ENCODE measurements around the gene GRID2. TPM values are rescaled to one million over a fixed set of nuclear protein-coding genes. Genes with fewer than 3 reads are reported as not detected.

Gene GRID2
- total RNA-seq, 1 donor from 2014 or later = 1.3 TPM

DNA sequence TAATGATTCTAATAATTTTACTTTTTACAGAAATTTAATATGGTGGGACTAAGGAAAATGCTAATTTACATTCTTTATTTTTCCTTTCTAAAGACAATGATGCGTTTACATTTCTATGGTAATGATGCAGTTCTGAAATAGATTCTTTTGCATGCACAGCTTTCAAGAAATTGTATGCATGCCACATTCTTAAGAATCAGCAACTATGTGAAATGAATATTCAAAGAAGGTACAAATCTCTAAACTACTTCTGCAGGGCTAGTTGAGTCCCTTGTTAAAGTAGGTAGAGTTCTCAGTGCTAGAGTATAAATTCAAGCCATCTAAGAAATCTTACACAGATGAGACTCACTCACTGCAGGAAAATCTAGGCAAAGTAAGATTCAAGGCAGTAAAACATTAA lies 24.5 kb upstream of the GRID2 start:
- TF ChIP-seq, protein P1, sequence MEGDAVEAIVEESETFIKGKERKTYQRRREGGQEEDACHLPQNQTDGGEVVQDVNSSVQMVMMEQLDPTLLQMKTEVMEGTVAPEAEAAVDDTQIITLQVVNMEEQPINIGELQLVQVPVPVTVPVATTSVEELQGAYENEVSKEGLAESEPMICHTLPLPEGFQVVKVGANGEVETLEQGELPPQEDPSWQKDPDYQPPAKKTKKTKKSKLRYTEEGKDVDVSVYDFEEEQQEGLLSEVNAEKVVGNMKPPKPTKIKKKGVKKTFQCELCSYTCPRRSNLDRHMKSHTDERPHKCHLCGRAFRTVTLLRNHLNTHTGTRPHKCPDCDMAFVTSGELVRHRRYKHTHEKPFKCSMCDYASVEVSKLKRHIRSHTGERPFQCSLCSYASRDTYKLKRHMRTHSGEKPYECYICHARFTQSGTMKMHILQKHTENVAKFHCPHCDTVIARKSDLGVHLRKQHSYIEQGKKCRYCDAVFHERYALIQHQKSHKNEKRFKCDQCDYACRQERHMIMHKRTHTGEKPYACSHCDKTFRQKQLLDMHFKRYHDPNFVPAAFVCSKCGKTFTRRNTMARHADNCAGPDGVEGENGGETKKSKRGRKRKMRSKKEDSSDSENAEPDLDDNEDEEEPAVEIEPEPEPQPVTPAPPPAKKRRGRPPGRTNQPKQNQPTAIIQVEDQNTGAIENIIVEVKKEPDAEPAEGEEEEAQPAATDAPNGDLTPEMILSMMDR (conservative IDR thresholded peaks at IDR 0.05) = no peak
- peaks cover 20% of the 10 kb centered on the region for H3K27me3 Mint-ChIP-seq (ENCODE audit: low read depth)
- no peak overlapping the region for H3K4me3 Mint-ChIP-seq
- peaks cover 3% of the 10 kb centered on the region for H3K9me3 Mint-ChIP-seq
- no peak overlapping the region for H3K27ac Mint-ChIP-seq (ENCODE audit: unreplicated experiment)
- H3K4me1 Mint-ChIP-seq = no peaks in the 10 kb centered on the region
- DNase-seq (ENCODE audit: low read depth, low spot score) = no peak
- no peaks in the 10 kb centered on the region for H3K36me3 Mint-ChIP-seq (ENCODE audit: low read depth)

DNA sequence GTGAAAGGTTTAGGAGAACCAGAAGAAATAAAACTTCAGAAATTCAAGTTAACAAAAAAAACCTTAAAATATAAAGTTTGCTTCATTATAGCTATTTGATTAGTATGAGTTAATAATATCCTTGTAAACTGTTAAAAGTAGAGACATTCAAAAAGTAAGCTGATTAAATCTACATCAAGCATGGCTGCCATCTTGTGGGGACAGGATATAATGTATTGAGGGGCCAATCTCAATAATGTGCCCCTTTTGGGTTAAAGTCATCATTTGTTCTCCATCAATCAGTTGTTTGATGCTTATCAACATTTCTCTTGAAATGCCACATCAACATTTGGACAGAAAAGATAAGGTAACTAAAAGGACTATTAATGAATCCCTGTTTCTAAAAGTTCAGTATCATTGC lies 4.6 kb upstream of the GRID2 start:
- H3K36me3 Mint-ChIP-seq (ENCODE audit: low read depth) = no peaks in the 10 kb centered on the region
- peaks cover 32% of the 10 kb centered on the region for H3K4me1 Mint-ChIP-seq
- no peak overlapping the region for H3K27ac Mint-ChIP-seq (ENCODE audit: unreplicated experiment)
- DNase-seq (ENCODE audit: low read depth, low spot score) = no peak
- peaks cover 26% of the 10 kb centered on the region for H3K27me3 Mint-ChIP-seq (ENCODE audit: low read depth)
- TF ChIP-seq, protein P1 (conservative IDR thresholded peaks at IDR 0.05) = peak; percentile 38
- H3K4me3 Mint-ChIP-seq = peak overlapping the region; percentile 7
- H3K9me3 Mint-ChIP-seq = no peaks in the 10 kb centered on the region

DNA sequence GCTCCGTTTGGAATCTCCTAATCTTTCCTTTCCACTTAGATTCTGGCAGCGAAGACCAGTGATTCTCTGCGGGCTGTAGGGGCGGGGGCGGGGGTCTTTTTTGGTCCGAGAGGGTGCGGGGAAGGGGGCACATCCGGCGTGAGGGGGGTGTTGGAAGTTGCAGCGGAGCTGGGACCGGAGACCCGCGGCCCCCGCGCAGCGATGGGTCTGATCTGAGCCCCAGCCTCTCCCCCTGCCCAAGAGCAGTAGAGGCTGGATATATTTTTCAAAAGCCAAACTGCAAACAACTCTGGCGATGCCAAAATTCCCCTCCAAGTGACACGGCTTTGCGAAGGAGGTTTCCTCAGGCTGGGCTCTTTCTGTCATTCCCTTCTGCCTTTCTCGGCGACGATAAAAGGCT lies 355 bp downstream of the GRID2 start:
- Mint-ChIP-seq H3K36me3 (ENCODE audit: low read depth) (no peaks in the 10 kb centered on the region), H3K27me3 (ENCODE audit: low read depth) (peaks cover 55% of the 10 kb centered on the region), H3K4me1 (peaks cover 49% of the 10 kb centered on the region), H3K9me3 (no peaks in the 10 kb centered on the region), H3K27ac (ENCODE audit: unreplicated experiment) (no peak overlapping the region), H3K4me3 (peak overlapping the region; percentile 89)
- DNase-seq (ENCODE audit: low read depth, low spot score) = no peak
- TF ChIP-seq, protein P1 (conservative IDR thresholded peaks at IDR 0.05) = no peak

DNA sequence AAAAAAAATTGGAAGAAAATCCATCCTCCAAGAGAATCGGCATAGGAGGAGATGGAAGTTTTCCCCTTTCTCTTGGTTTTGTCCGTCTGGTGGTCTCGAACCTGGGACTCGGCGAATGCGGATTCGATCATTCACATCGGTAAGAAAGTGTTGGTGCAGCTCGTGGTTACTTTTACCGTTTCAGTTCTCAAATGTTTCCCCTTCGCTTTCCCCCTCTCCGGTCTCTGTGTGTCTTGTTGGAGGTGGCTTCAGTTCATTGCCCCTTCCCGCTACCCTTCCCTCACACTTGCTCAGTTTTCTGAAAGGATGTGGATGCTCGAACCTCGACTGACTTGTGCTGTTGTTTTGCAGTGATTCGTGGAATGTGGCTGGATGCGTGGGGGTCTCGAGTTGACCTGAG lies 840 bp downstream of the GRID2 start:
- Mint-ChIP-seq H3K4me3 (peak overlapping the region; percentile 89), H3K36me3 (ENCODE audit: low read depth) (no peaks in the 10 kb centered on the region), H3K4me1 (peaks cover 45% of the 10 kb centered on the region), H3K27me3 (ENCODE audit: low read depth) (peaks cover 55% of the 10 kb centered on the region), H3K9me3 (no peaks in the 10 kb centered on the region), H3K27ac (ENCODE audit: unreplicated experiment) (no peak overlapping the region)
- DNase-seq (ENCODE audit: low read depth, low spot score) = peak; percentile 10
- TF ChIP-seq, protein P1 (conservative IDR thresholded peaks at IDR 0.05) = no peak

DNA sequence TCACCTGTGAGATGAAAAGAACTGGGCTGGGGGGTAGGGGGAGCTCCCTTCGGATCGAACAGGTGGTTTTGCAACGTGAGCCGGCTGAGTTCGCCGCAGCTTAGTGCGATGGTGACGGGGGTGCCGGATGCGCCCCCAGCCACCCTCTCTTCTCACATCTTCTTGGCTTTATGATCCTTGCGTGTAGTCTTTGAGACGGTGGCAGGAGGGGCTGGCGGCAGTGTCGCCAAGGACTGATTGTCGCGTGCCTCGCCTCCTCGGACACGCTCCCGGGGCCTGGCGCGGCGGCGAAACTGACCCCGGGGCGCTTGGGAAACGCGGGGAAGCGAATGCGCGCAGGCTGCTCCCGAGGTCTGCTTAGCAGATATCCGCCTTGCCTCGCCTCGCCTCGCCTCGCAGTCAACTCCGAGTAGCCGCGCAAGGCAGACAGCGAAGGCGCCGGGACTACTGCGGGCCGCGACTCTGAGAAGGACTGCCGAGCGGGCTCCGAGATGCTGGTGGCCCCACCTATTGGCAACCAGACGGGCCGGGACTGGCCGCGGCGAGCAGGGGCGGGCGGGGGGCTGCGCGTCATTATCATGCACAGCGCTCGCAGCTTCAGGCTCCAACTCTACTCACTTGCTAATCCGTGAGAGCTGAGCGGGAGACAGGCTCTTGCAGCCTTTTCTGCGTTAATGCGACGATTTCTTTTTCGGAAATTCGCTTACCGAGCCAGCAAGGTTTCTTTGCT lies 1.5 kb downstream of the GRID2 start:
- H3K27ac Mint-ChIP-seq (ENCODE audit: unreplicated experiment) = no peak overlapping the region

More for the DNA sequence above, 1.5 kb downstream of the GRID2 start:
- Mint-ChIP-seq H3K4me3 (peak overlapping the region; percentile 89), H3K9me3 (no peaks in the 10 kb centered on the region), H3K27me3 (ENCODE audit: low read depth) (peaks cover 55% of the 10 kb centered on the region), H3K36me3 (ENCODE audit: low read depth) (no peaks in the 10 kb centered on the region), H3K4me1 (peaks cover 38% of the 10 kb centered on the region)
- TF ChIP-seq, protein P1 (conservative IDR thresholded peaks at IDR 0.05) = no peak
- peak; percentile 72 for DNase-seq (ENCODE audit: low read depth, low spot score)

Measured in neural crest cell (in vitro differentiated cells).